B cell (primary cell): Measurements from ENCODE around the gene QRSL1. TPM values are rescaled to one million over a fixed set of nuclear protein-coding genes. Genes with fewer than 3 reads are reported as not detected.

ENCODE experiments used
- ATAC-seq: fragments of 200-7000 bp; cut with Tn5 transposase; one replicate; pipeline ENCODE4 v1.10.0; 2021; ENCODE audit warnings: low read depth, mild to moderate bottlenecking, moderate number of reproducible peaks, moderate library complexity
- CTCF ChIA-PET: fragments of 350-600 bp; sonication (Branson Sonifier 250); formaldehyde crosslinking; loops from one replicate; lab custom pipeline; 2021; ENCODE audit warnings: antibody characterized with exemption, inconsistent platforms; lab: Charles Lee
- POLR2A ChIA-PET: fragments of 350-600 bp; sonication (Branson Sonifier 250); formaldehyde crosslinking; loops from one replicate; lab custom pipeline; 2021; ENCODE audit warnings: antibody characterized with exemption; lab: Charles Lee
- DNase-seq: peaks from one replicate; pipeline ENCODE4 v3.0.0; 2013
- H2AFZ ChIP-seq: 2 replicates; pipeline ENCODE4 v1.6.1; 2012; ENCODE audit warnings: mild to moderate bottlenecking, low read depth, low read length; ENCODE audit not compliant: insufficient read depth, poor library complexity, severe bottlenecking
- H3K27ac ChIP-seq, 2 donors: 1 replicate in 1 of 2; 2 replicates in 1 of 2; pipeline ENCODE4 v1.5.1; 2012 to 2013; ENCODE audit warnings: low read length in 2 of 2, mild to moderate bottlenecking in 2 of 2, moderate library complexity in 1 of 2
- H3K27me3 ChIP-seq, 4 experiments: fragments of 200-600 bp in 1 of 4; sonication (generic) in 1 of 4; replicated peaks in 1 of 4; 1 replicate in 2 of 4; 2 replicates in 2 of 4; pipeline versions ENCODE4 v1.6.1 to v1.7.0; 2013 to 2016; ENCODE audit warnings: low read length in 3 of 4, mild to moderate bottlenecking in 2 of 4, mixed read lengths in 1 of 4, moderate library complexity in 1 of 4; ENCODE audit not compliant: insufficient read depth in 4 of 4, control insufficient read depth in 3 of 4; ENCODE audit errors: control extremely low read depth in 1 of 4
- H3K36me3 ChIP-seq, 2 experiments: replicated peaks in 1 of 2; 1 replicate in 1 of 2; 2 replicates in 1 of 2; pipeline versions ENCODE4 v1.6.1 to v1.7.1; 2013; ENCODE audit warnings: low read length in 1 of 2; ENCODE audit not compliant: insufficient read depth in 2 of 2, control insufficient read depth in 1 of 2; ENCODE audit errors: control extremely low read depth in 1 of 2, extremely low read depth in 1 of 2
- H3K4me1 ChIP-seq, 2 donors: fragments of 200-600 bp in 1 of 2; sonication (generic) in 1 of 2; 1 replicate in 1 of 2; 2 replicates in 1 of 2; pipeline versions ENCODE4 v1.5.1 to v1.6.1; 2013 to 2017; ENCODE audit warnings: low read length in 2 of 2; ENCODE audit not compliant: control insufficient read depth in 2 of 2, insufficient read depth in 2 of 2
- H3K4me2 ChIP-seq: replicated peaks from 2 replicates; pipeline ENCODE3; 2012; ENCODE audit warnings: mild to moderate bottlenecking, low read depth, low read length; ENCODE audit not compliant: poor library complexity, severe bottlenecking
- H3K4me3 ChIP-seq, 5 experiments: fragments of 200-600 bp in 1 of 5; sonication (generic) in 1 of 5; 1 replicate in 3 of 5; 2 replicates in 2 of 5; pipeline versions ENCODE4 v1.5.1 to v1.7.0; 2011 to 2016; ENCODE audit warnings: low read length in 4 of 5, mild to moderate bottlenecking in 4 of 5, low read depth in 2 of 5, control low read depth in 1 of 5, moderate library complexity in 1 of 5; ENCODE audit not compliant: insufficient read depth in 1 of 5; ENCODE audit errors: control extremely low read depth in 1 of 5, extremely low read depth in 1 of 5
- H3K79me2 ChIP-seq: fragments of 200-600 bp; sonication (generic); one replicate; pipeline ENCODE4 v1.6.0; 2016; ENCODE audit warnings: low read length; ENCODE audit not compliant: control insufficient read depth, insufficient read depth
- H3K9ac ChIP-seq: fragments of 200-600 bp; sonication (generic); 2 replicates; pipeline ENCODE4 v1.6.1; 2017; ENCODE audit warnings: mild to moderate bottlenecking, low read length, moderate library complexity
- H3K9me3 ChIP-seq, 3 donors: one replicate each; pipeline versions ENCODE4 v1.6.1 to v1.7.1; 2013; ENCODE audit warnings: low read length in 2 of 3; ENCODE audit not compliant: control insufficient read depth in 2 of 3, insufficient read depth in 1 of 3; ENCODE audit errors: control extremely low read depth in 1 of 3
- H4K20me1 ChIP-seq: 2 replicates; pipeline ENCODE4 v1.6.0; 2012; ENCODE audit warnings: mild to moderate bottlenecking, low read length; ENCODE audit not compliant: insufficient read depth, control insufficient read depth, poor library complexity, severe bottlenecking
- H3K27ac Mint-ChIP-seq: one replicate; pipeline ENCODE4 v1.8.0; 2021; ENCODE audit warnings: mixed read lengths
- H3K27me3 Mint-ChIP-seq: one replicate; pipeline ENCODE4 v1.8.0; 2021; ENCODE audit warnings: mixed read lengths
- H3K4me1 Mint-ChIP-seq: one replicate; pipeline ENCODE4 v1.8.0; 2021; ENCODE audit warnings: mixed read lengths
- H3K4me3 Mint-ChIP-seq: one replicate; pipeline ENCODE4 v1.8.0; 2021; ENCODE audit warnings: mixed read lengths
- H3K9me3 Mint-ChIP-seq: one replicate; pipeline ENCODE4 v1.8.0; 2022; ENCODE audit warnings: mixed read lengths; ENCODE audit not compliant: insufficient read depth
- CTCF ChIP-seq: fragments of 200-600 bp; IDR thresholded peaks from one replicate; pipeline ENCODE4 v1.8.0; 2022; ENCODE audit warnings: antibody characterized with exemption, mild to moderate bottlenecking
- EZH2 ChIP-seq: IDR thresholded peaks from 2 replicates; pipeline ENCODE4 v1.6.1; 2012; ENCODE audit warnings: borderline replicate concordance, low read depth, mild to moderate bottlenecking, moderate library complexity, low read length; ENCODE audit not compliant: insufficient read depth, poor library complexity, severe bottlenecking
- WGBS: methylation state at CpG from one replicate; pipeline ENCODE4 v1.1.5; 2013; ENCODE audit warnings: missing lambda C conversion rate; ENCODE audit not compliant: insufficient coverage; 5-methylcytosine and 5-hydroxymethylcytosine counted together
- intact Hi-C: fragments of 100-400 bp; cut with micrococcal nuclease; formaldehyde crosslinking; loops from one replicate; pipeline ENCODE4 v1.10.0; 2022
- polyA plus RNA-seq: library from polyadenylated mRNA; depleted of rRNA; stranded (reverse); fragments of >200 nt; gene quantifications from 2 replicates; pipeline ENCODE4 v1.2.3, GENCODE V29; 2012
- total RNA-seq, 2 donors: library from RNA; stranded (reverse); fragments of 120-200 nt in 1 of 2; gene quantifications; 1 replicate in 1 of 2; 2 replicates in 1 of 2; pipeline versions ENCODE4 v1.2.3 to v1.2.4, GENCODE V29; 2013 to 2022

The QRSL1 gene
- total and polyA plus RNA-seq, 2 donors (not counting 1 experiment from before 2014, with no cell fraction given), result 36.9 to 38.5 TPM

DNA sequence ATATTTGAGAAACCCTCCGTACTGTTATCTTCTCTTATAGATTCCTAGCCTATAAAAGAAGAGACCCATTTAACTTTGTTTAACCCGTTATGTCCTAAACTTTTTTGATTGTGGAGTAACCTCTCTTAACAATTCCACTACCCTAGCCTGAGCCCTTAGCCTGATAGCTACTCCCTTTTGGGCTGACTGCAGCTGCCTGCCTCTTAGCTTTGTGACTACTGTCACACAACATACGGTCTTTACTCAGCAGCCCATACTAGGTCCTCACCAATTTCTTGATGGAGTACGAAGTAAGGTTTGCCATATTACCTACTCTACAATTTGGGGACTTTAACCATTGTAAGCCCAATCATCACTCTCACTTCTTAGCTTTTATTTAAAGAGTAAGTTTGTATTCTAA is 72.7 kb downstream of the QRSL1 start:
- TF ChIP-seq CTCF (no peak), EZH2 (no peak)
- Histone ChIP-seq H3K27me3 (no peaks in the 10 kb centered on the region), H3K4me2 (peak overlapping the region; percentile 68), H3K36me3 (no peaks in the 10 kb centered on the region), H3K9ac (peak overlapping the region; percentile 47), H3K4me3 (peak overlapping the region in 4 of 5 experiments; percentile 16 to 45 (median 36)), H4K20me1 (no peaks in the 10 kb centered on the region), H3K27ac (peak overlapping the region; percentile 90 to 94), H3K4me1 (peaks cover 78 to 80% of the 10 kb centered on the region in 2 donors), H3K79me2 (no peaks in the 10 kb centered on the region), H2AFZ (peak overlapping the region; percentile 37), H3K9me3 (peaks cover 3 to 17% (median 14%) of the 10 kb centered on the region in 3 donors)
- Mint-ChIP-seq H3K9me3 (peaks cover 5% of the 10 kb centered on the region), H3K27me3 (no peaks in the 10 kb centered on the region), H3K4me1 (peaks cover 89% of the 10 kb centered on the region), H3K4me3 (peak overlapping the region; percentile 79), H3K27ac (peak overlapping the region; percentile 98)
- POLR2A ChIA-PET, result interaction anchor here (0.8 to 2.0 kb wide), 7 partner anchors 12 to 277 kb away, joined by 3 to 9 read pairs (median 4); no protein-coding TSS in a partner anchor
- CTCF ChIA-PET, result interaction anchor here (0.5 to 3.5 kb wide), 13 partner anchors 8 to 277 kb away, joined by 3 to 14 read pairs (median 8); no protein-coding TSS in a partner anchor
- intact Hi-C loops, result loop anchor here (1.0 to 5.0 kb wide), 8 partner anchors 11 to 273 kb away; partner anchors contain the start of genes CD24, QRSL1 and RTN4IP1
- peak; percentile 53 for ATAC-seq
- 29% methylated on average over 1 of the region's 4 CpGs for WGBS
- no peak for DNase-seq
